Sigmoid colon (tissue), 4 donors: ENCODE measurements around the gene SRC.

Experiments
- CTCF ChIP-seq, 4 experiments: fragments of 450-650 bp in 3 of 4; fragments of 200-600 bp in 1 of 4; IDR thresholded peaks; one replicate each; pipeline ENCODE4 v1.5.1; 2016 to 2019; ENCODE audit warnings: antibody characterized with exemption in 4 of 4, mild to moderate bottlenecking in 3 of 4, moderate library complexity in 2 of 4
- EP300 ChIP-seq, 4 donors: sonication (generic); formaldehyde crosslinking; IDR thresholded peaks; one replicate each; pipeline ENCODE4 v1.6.1; 2017; ENCODE audit warnings: antibody characterized with exemption in 4 of 4
- POLR2A ChIP-seq, 2 donors: fragments of 450-650 bp; IDR thresholded peaks; one replicate each; pipeline ENCODE4 v1.6.1; 2016; ENCODE audit warnings: antibody characterized with exemption in 2 of 2, mild to moderate bottlenecking in 2 of 2, moderate library complexity in 2 of 2
- POLR2AphosphoS5 ChIP-seq, 4 donors: sonication (generic); formaldehyde crosslinking; IDR thresholded peaks; one replicate each; pipeline ENCODE4 v1.6.1; 2017; ENCODE audit warnings: antibody characterized with exemption in 4 of 4

- no peak for TF ChIP-seq CTCF (IDR thresholded peaks at IDR 0.05)
- no peak for TF ChIP-seq EP300 (IDR thresholded peaks at IDR 0.05)
- no peak for TF ChIP-seq POLR2AphosphoS5 (IDR thresholded peaks at IDR 0.05)
- no peak for TF ChIP-seq POLR2A (IDR thresholded peaks at IDR 0.05)
Measured at GRCh38 chr20:37344506-37345338, 1.2 kb upstream of the SRC start.
